H1 (cell line): ENCODE data around the gene FAM151A. TPM values are rescaled to one million over a fixed set of nuclear protein-coding genes. Genes with fewer than 3 reads are reported as not detected.

Source experiments
- CTCF ChIA-PET: fragments of 300-600 bp; sonication (Branson Sonifier 250); formaldehyde crosslinking; loops from one replicate; lab custom pipeline; 2021; ENCODE audit not compliant: partially characterized antibody; lab: Charles Lee
- POLR2A ChIA-PET: fragments of 300-600 bp; sonication (Branson Sonifier 250); formaldehyde crosslinking; loops from one replicate; lab custom pipeline; 2021; ENCODE audit warnings: inconsistent platforms; ENCODE audit not compliant: partially characterized antibody; lab: Charles Lee
- DNase-seq, 2 experiments: peaks; one replicate each; pipeline versions ENCODE4 v3.0.0 to v3.0.0-alpha.2; 2010 to 2022; ENCODE audit warnings: low spot score in 2 of 2, low read depth in 1 of 2, mixed read lengths in 1 of 2
- FAIRE-seq: peaks from 2 replicates; lab custom pipeline; 2011; peaks lifted over from hg19 to GRCh38; lab: Jason Lieb, UNC
- H2AFZ ChIP-seq: 2 replicates; pipeline ENCODE4 v1.8.1; 2012; ENCODE audit warnings: low read length, inconsistent platforms
- H2AK5ac ChIP-seq: 2 replicates; pipeline ENCODE4 v1.6.1; 2013; ENCODE audit warnings: low read depth, low read length
- H2BK120ac ChIP-seq: replicated peaks from 2 replicates; pipeline ENCODE3; 2013; ENCODE audit warnings: low read depth, low read length, inconsistent platforms
- H2BK12ac ChIP-seq: 2 replicates; pipeline ENCODE4 v1.6.1; 2013; ENCODE audit warnings: low read depth, low read length
- H2BK15ac ChIP-seq: 2 replicates; pipeline ENCODE4 v1.6.1; 2013; ENCODE audit warnings: low read length
- H2BK20ac ChIP-seq: 2 replicates; pipeline ENCODE4 v1.6.1; 2013; ENCODE audit warnings: low read length
- H2BK5ac ChIP-seq: 2 replicates; pipeline ENCODE4 v1.6.1; 2013; ENCODE audit warnings: low read depth, low read length
- H3K14ac ChIP-seq: 2 replicates; pipeline ENCODE4 v1.6.1; 2013; ENCODE audit warnings: inconsistent platforms; ENCODE audit not compliant: insufficient read length
- H3K18ac ChIP-seq: 2 replicates; pipeline ENCODE4 v1.6.1; 2013; ENCODE audit warnings: low read length; ENCODE audit errors: extremely low read depth
- H3K23ac ChIP-seq: 2 replicates; pipeline ENCODE4 v1.6.1; 2013; ENCODE audit warnings: inconsistent platforms; ENCODE audit not compliant: insufficient read length
- H3K23me2 ChIP-seq: 2 replicates; pipeline ENCODE4 v1.6.1; 2013; ENCODE audit warnings: low read depth, low read length
- H3K27ac ChIP-seq: 2 replicates; pipeline ENCODE4 v1.6.1; 2011; ENCODE audit warnings: low read depth, low read length, inconsistent platforms
- H3K27me3 ChIP-seq, 4 experiments: replicated peaks in 1 of 4; 1 replicate in 1 of 4; 2 replicates in 3 of 4; pipeline versions ENCODE4 v1.6.1 to v1.8.1; 2011 to 2013; ENCODE audit warnings: low read length in 3 of 4, mild to moderate bottlenecking in 3 of 4, inconsistent platforms in 2 of 4, mixed read lengths in 2 of 4, moderate library complexity in 1 of 4; ENCODE audit not compliant: control insufficient read depth in 3 of 4, insufficient read depth in 3 of 4; ENCODE audit errors: extremely low read depth in 1 of 4
- H3K36me3 ChIP-seq, 4 experiments: 2 replicates each; pipeline versions ENCODE4 v1.6.1 to v1.8.1; 2011 to 2013; ENCODE audit warnings: mild to moderate bottlenecking in 4 of 4, low read length in 3 of 4, moderate library complexity in 2 of 4, control low read depth in 1 of 4, inconsistent platforms in 1 of 4; ENCODE audit not compliant: insufficient read depth in 4 of 4, control insufficient read depth in 2 of 4
- H3K4ac ChIP-seq: replicated peaks from 2 replicates; pipeline ENCODE3; 2013; ENCODE audit warnings: low read length, low read depth, mixed read lengths, inconsistent platforms; ENCODE audit not compliant: insufficient read length
- H3K4me1 ChIP-seq, 4 experiments: replicated peaks in 1 of 4; 1 replicate in 1 of 4; 2 replicates in 3 of 4; pipeline versions ENCODE4 v1.6.1 to v1.8.1; 2011 to 2013; ENCODE audit warnings: low read length in 3 of 4, inconsistent platforms in 2 of 4, mixed read lengths in 1 of 4; ENCODE audit not compliant: insufficient read depth in 4 of 4, control insufficient read depth in 3 of 4
- H3K4me2 ChIP-seq, 2 experiments: 2 replicates each; pipeline versions ENCODE4 v1.6.1 to v1.8.1; 2011 to 2013; ENCODE audit warnings: low read depth in 2 of 2, low read length in 2 of 2, control low read depth in 1 of 2, inconsistent platforms in 1 of 2, mild to moderate bottlenecking in 1 of 2; ENCODE audit not compliant: insufficient read depth in 1 of 2
- H3K4me3 ChIP-seq, 4 experiments: fragments of 200-600, 300-600 bp in 1 of 4; sonication (generic), shearing (Covaris generic), sonication (Bioruptor Twin) in 1 of 4; 2 replicates each; pipeline versions ENCODE4 v1.5.1 to v1.8.1; 2011 to 2016; ENCODE audit warnings: low read length in 4 of 4, low read depth in 3 of 4, control low read depth in 2 of 4, inconsistent platforms in 2 of 4, mild to moderate bottlenecking in 2 of 4, mixed read lengths in 1 of 4, moderate library complexity in 1 of 4; ENCODE audit not compliant: insufficient read depth in 2 of 4; ENCODE audit errors: extremely low read depth in 1 of 4
- H3K56ac ChIP-seq: replicated peaks from 2 replicates; pipeline ENCODE3; 2013; ENCODE audit warnings: low read depth, mild to moderate bottlenecking, mixed read lengths, low read length, inconsistent platforms; ENCODE audit not compliant: insufficient read length
- H3K79me1 ChIP-seq: 2 replicates; pipeline ENCODE4 v1.6.1; 2013; ENCODE audit warnings: low read depth, low read length, control low read depth
- H3K79me2 ChIP-seq, 2 experiments: 2 replicates each; pipeline versions ENCODE4 v1.6.1 to v1.8.1; 2012 to 2013; ENCODE audit warnings: low read length in 2 of 2, mild to moderate bottlenecking in 2 of 2, inconsistent platforms in 1 of 2; ENCODE audit not compliant: insufficient read depth in 2 of 2, control insufficient read depth in 1 of 2
- H3K9ac ChIP-seq, 4 experiments: replicated peaks in 1 of 4; 1 replicate in 1 of 4; 2 replicates in 3 of 4; pipeline versions ENCODE4 v1.6.1 to v1.8.1; 2011 to 2013; ENCODE audit warnings: low read depth in 3 of 4, low read length in 3 of 4, control low read depth in 2 of 4, mild to moderate bottlenecking in 2 of 4, moderate library complexity in 2 of 4, inconsistent platforms in 1 of 4; ENCODE audit errors: extremely low read depth in 1 of 4
- H3K9me3 ChIP-seq, 2 experiments: 2 replicates each; pipeline versions ENCODE4 v1.6.1 to v1.8.1; 2012 to 2013; ENCODE audit warnings: mild to moderate bottlenecking in 2 of 2, moderate library complexity in 2 of 2, control low read depth in 1 of 2, inconsistent platforms in 1 of 2, low read depth in 1 of 2, low read length in 1 of 2, mixed read lengths in 1 of 2; ENCODE audit not compliant: insufficient read depth in 2 of 2
- H4K20me1 ChIP-seq, 2 experiments: replicated peaks in 1 of 2; 2 replicates each; pipeline versions ENCODE3 to v1.8.1; 2011 to 2013; ENCODE audit warnings: inconsistent platforms in 2 of 2, low read length in 2 of 2, mild to moderate bottlenecking in 1 of 2; ENCODE audit not compliant: insufficient read depth in 2 of 2, control insufficient read depth in 1 of 2
- H4K5ac ChIP-seq: 2 replicates; pipeline ENCODE4 v1.6.1; 2013; ENCODE audit warnings: low read length, low read depth, mixed read lengths, inconsistent platforms; ENCODE audit not compliant: insufficient read length
- H4K8ac ChIP-seq: 2 replicates; pipeline ENCODE4 v1.8.0; 2013; ENCODE audit warnings: mild to moderate bottlenecking, moderate library complexity, low read length, inconsistent platforms; ENCODE audit not compliant: insufficient read depth; ENCODE audit errors: extremely low read depth
- H4K91ac ChIP-seq: replicated peaks from 2 replicates; pipeline ENCODE3; 2013; ENCODE audit warnings: low read length, mixed read lengths, inconsistent platforms; ENCODE audit not compliant: insufficient read length
- BRCA1 ChIP-seq: IDR thresholded peaks from 2 replicates; pipeline ENCODE4 v1.6.1; 2012; ENCODE audit warnings: low read depth, low read length, improper control_type of control experiment
- CHD1 ChIP-seq: IDR thresholded peaks from 2 replicates; pipeline ENCODE4 v1.6.1; 2012; ENCODE audit warnings: low read depth, low read length, improper control_type of control experiment
- RAD21 ChIP-seq, 2 experiments: IDR thresholded peaks in 1 of 2; conservative IDR thresholded peaks in 1 of 2; 2 replicates each; pipeline ENCODE4 v1.6.1; 2011; ENCODE audit warnings: low read depth in 2 of 2, low read length in 2 of 2, improper control_type of control experiment in 1 of 2, inconsistent platforms in 1 of 2, mild to moderate bottlenecking in 1 of 2, moderate library complexity in 1 of 2
- RBBP5 ChIP-seq: IDR thresholded peaks from 2 replicates; pipeline ENCODE4 v1.7.1; 2012; ENCODE audit warnings: low read depth, mild to moderate bottlenecking, inconsistent platforms, low read length, moderate library complexity, borderline replicate concordance
- SUZ12 ChIP-seq: fragments of 200-600 bp; sonication (generic); IDR thresholded peaks from 2 replicates; pipeline ENCODE4 v1.6.1; 2012; ENCODE audit warnings: mild to moderate bottlenecking, inconsistent platforms, low read length, moderate library complexity, mixed read lengths
- TAF1 ChIP-seq: IDR thresholded peaks from 2 replicates; pipeline ENCODE4 v1.6.1; 2011; ENCODE audit warnings: mild to moderate bottlenecking, low read depth, low read length
- WGBS, 2 experiments: shearing (Covaris generic) in 1 of 2; methylation state at CpG; one replicate each; pipeline versions ENCODE4 v1.1.6 to v1.1.7; 2013 to 2015; ENCODE audit warnings: low lambda C conversion rate in 2 of 2, mixed read lengths in 2 of 2, inconsistent platforms in 1 of 2, low coverage in 1 of 2, missing lambda C conversion rate in 1 of 2; ENCODE audit not compliant: insufficient replicate concordance in 2 of 2, insufficient coverage in 1 of 2, insufficient read length in 1 of 2; ENCODE audit errors: extremely low coverage in 1 of 2, missing lambda C conversion rate in 1 of 2; 5-methylcytosine and 5-hydroxymethylcytosine counted together
- polyA plus RNA-seq, 7 experiments: library from polyadenylated mRNA; depleted of rRNA in 3 of 7; stranded (reverse) in 5 of 7; unstranded in 2 of 7; fragments of >200 nt in 5 of 7; fragments of 200-250 nt in 2 of 7; gene quantifications; 1 replicate in 5 of 7; 2 replicates in 1 of 7; 4 replicates in 1 of 7; pipeline versions ENCODE4 v1.2.1 to v1.2.3, GENCODE V29; 2011 to 2013; ENCODE audit warnings: missing spikeins in 2 of 7, mixed read lengths in 2 of 7
- total RNA-seq: library from RNA; stranded (reverse); fragmentation: NEBNext Ultra II Directional; extraction: Animal tissue kit (Norgen Biotek cat#: 25700); gene quantifications from 2 replicates; pipeline ENCODE4 v1.2.1, GENCODE V29; 2021

Gene FAM151A
- total and polyA plus RNA-seq, 2 of the 8 experiments (the other 6 are each of a cell fraction or from before 2014, with no cell fraction given), result not detected

DNA sequence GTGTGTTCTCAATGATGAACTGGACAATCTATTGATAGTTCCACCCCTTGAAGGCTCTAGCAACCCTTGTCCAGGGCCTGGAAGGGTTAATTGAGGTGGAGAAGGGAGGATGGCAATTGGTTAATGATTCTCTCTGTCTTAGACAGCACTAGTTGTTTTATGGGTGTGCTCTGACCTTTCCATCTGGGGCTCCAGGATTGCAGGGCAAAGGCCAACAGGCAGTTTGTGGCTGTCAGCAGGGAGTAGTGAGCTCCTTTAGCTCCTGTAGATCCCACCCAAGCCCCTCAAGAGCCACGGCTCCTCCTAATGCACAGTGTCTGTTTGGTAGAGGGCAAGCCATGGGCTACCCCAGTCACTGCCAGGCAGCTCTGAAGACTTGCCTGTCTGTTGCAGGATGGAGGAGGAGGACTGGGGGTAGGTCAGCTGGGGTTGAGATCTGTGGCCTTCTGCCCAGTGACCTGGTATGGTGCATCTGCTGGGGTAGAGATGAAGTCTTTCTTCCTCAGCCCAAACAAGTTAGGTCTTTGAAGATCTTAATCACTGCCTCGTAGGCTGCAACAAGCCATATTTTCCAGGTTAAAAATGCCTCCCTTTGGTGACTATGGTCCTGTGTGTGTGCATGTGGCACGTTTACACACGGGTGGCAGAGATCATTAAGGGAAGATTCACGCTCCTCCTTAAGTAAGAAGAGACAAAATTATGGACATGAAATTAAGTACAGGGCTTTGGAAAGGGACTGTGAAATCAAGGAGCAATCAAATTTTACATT is 26.0 kb upstream of the FAM151A start:
- H3K9ac ChIP-seq, result no peak overlapping the region
- 0 out of 7 replicates have a peak, but pooled peaks cover 0 to 2% (median 0%) of the 10 kb centered on the region in 4 experiments for H3K4me1 ChIP-seq
- peaks cover 0 to 3% (median 0%) of the 10 kb centered on the region in 4 experiments; a peak in 3 of 7 replicates for H3K27me3 ChIP-seq
- no peak overlapping the region for H3K23ac ChIP-seq
- no peaks in the 10 kb centered on the region; a peak in 1 of 4 replicates for H3K9me3 ChIP-seq
- no peak overlapping the region for H4K5ac ChIP-seq
- H3K79me1 ChIP-seq, result no peaks in the 10 kb centered on the region
- TF ChIP-seq SUZ12 (no peak), CHD1 (no peak), RBBP5 (no peak), RAD21 (IDR thresholded peaks at IDR 0.05 in 1 of 2, conservative IDR thresholded peaks at IDR 0.05 in 1 of 2; ENCODE audit: low read depth in 2 of 2, low read length in 2 of 2) (no peak), BRCA1 (no peak), TAF1 (no peak)
- H4K20me1 ChIP-seq, result no peaks in the 10 kb centered on the region
- ChIA-PET CTCF (interaction anchor here (0.7 to 2.2 kb wide), 3 partner anchors 8 to 471 kb away, joined by 3 to 8 read pairs (median 4); no protein-coding TSS in a partner anchor), POLR2A (no interaction called here)
- no peak overlapping the region for H2BK20ac ChIP-seq
- no peaks in the 10 kb centered on the region for H3K23me2 ChIP-seq
- H4K91ac ChIP-seq, result no peak overlapping the region
- H2BK15ac ChIP-seq, result no peak overlapping the region
- no peak overlapping the region for H2AFZ ChIP-seq
- 85% methylated on average over 5 of the region's 5 CpGs; no CpG with 5 or more reads in 1 of the 2 experiments for WGBS, 2 experiments
- H2BK120ac ChIP-seq, result no peak overlapping the region
- H3K56ac ChIP-seq, result no peak overlapping the region
- H2AK5ac ChIP-seq, result no peak overlapping the region
- H3K4ac ChIP-seq, result no peak overlapping the region
- H3K18ac ChIP-seq, result no peak overlapping the region
- DNase-seq (no peak), FAIRE-seq (no peak)
- no peak overlapping the region for H3K4me2 ChIP-seq
- H2BK12ac ChIP-seq, result no peak overlapping the region
- no peak overlapping the region for H3K14ac ChIP-seq
- no peaks in the 10 kb centered on the region for H3K79me2 ChIP-seq
- no peak overlapping the region for H3K4me3 ChIP-seq
- no peak overlapping the region for H3K27ac ChIP-seq
- H3K36me3 ChIP-seq, result no peaks in the 10 kb centered on the region
- no peak overlapping the region for H2BK5ac ChIP-seq
- H4K8ac ChIP-seq, result no peak overlapping the region
